Mammary epithelial cell (primary cell): ENCODE measurements around the gene ENTPD6.

Source experiments
- EZH2 ChIP-seq: IDR thresholded peaks from 2 replicates; pipeline ENCODE4 v1.6.1; 2012; ENCODE audit warnings: low read length, inconsistent platforms, borderline replicate concordance
- TF ChIP-seq, protein P1 (sequence below), 2 donors: IDR thresholded peaks in 1 of 2; conservative IDR thresholded peaks in 1 of 2; 2 replicates each; pipeline ENCODE4 v1.5.1; 2011 to 2012; ENCODE audit warnings: inconsistent platforms in 2 of 2, low read length in 2 of 2, mild to moderate bottlenecking in 2 of 2, control low read depth in 1 of 2, low read depth in 1 of 2; ENCODE audit not compliant: insufficient read depth in 1 of 2; ENCODE audit errors: extremely low read depth in 1 of 2

DNA sequence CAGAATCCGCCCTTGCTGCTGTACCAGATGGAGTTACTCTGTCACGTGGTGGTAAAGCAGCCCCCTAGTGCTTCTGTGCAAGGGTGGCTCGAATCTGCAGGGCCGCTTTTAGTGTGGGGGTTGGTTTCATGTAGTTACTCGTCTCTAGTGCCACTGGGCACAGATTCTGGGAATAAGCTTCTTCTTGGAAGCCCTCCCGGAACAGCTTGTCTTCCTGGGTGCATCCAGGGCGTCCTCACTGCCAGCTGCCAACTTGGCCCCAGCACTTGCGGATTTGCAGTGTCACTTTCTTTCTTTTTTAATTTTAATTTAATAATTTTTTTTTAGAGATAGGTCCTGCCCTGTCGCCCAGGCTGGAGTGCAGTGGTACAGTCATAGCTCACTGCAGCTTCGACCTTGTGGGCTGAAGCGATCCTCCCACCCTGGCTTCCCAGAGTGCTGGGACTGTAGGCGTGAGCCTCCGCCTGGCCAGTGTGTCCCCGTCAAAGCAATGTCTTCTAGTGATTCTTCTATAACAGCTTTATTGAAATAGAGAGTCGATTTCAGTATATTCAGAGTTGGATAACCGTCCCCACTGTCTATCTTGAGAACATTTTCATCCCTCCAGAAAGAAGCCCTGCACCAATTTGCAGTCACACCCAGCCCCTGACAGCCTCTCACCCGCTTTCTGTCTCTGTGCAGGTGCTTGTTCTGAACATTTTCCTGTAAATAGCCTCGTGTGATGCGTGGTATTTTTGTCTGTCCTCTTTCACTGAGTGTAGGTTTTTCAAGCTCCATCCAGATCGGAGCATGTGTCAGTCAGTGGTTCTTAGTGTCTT is 78.2 kb downstream of the ENTPD6 start:
- TF ChIP-seq, protein P1, sequence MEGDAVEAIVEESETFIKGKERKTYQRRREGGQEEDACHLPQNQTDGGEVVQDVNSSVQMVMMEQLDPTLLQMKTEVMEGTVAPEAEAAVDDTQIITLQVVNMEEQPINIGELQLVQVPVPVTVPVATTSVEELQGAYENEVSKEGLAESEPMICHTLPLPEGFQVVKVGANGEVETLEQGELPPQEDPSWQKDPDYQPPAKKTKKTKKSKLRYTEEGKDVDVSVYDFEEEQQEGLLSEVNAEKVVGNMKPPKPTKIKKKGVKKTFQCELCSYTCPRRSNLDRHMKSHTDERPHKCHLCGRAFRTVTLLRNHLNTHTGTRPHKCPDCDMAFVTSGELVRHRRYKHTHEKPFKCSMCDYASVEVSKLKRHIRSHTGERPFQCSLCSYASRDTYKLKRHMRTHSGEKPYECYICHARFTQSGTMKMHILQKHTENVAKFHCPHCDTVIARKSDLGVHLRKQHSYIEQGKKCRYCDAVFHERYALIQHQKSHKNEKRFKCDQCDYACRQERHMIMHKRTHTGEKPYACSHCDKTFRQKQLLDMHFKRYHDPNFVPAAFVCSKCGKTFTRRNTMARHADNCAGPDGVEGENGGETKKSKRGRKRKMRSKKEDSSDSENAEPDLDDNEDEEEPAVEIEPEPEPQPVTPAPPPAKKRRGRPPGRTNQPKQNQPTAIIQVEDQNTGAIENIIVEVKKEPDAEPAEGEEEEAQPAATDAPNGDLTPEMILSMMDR (conservative IDR thresholded peaks at IDR 0.05 in 1 of 2, IDR thresholded peaks at IDR 0.05 in 1 of 2; ENCODE audit: extremely low read depth in 1 of 2, insufficient read depth in 1 of 2, low read depth in 1 of 2, low read length in 2 of 2), result no peak
- TF ChIP-seq EZH2, result no peak
